Measurements from ENCODE around the gene POPDC2. TPM values are rescaled to one million over a fixed set of nuclear protein-coding genes. Genes with fewer than 3 reads are reported as not detected.

POPDC2 gene
- polyA plus RNA-seq, 1 of the 3 experiments (the other 2 are of a cell fraction) = 19.9 TPM

DNA sequence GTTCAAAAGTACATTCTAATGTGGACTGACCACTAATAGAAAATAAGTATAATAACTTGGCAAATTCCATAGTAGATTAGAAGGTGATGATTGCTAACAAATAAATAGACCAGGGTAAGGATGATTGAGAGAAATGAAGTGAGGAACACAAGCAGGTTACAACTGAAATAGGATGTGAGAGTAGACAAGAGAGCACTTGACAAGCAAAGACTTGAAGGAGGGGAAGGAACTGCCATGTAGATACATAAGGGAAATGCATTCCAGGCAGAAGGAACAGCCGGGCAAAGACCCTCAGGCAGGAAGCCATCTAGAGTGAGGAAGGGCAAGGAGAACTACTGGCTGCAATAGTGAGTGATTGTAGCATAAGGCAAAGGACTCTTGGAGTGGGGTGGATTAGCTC, 57.7 kb downstream of the POPDC2 start:
- ChIA-PET CTCF (no interaction called here), POLR2A (no interaction called here)
- H3K27me3 ChIP-seq (ENCODE audit: insufficient read depth) = no peaks in the 10 kb centered on the region
- no peak overlapping the region for H3K4me2 ChIP-seq
- H2AFZ ChIP-seq (ENCODE audit: low read depth) = no peak overlapping the region
- no peak overlapping the region for H3K27ac ChIP-seq (ENCODE audit: low read depth in 2 of 2, low read length in 1 of 2)
- TF ChIP-seq SMC3 (IDR thresholded peaks at IDR 0.05; ENCODE audit: low read depth, low read length) (no peak), TEAD4 (IDR thresholded peaks at IDR 0.05; ENCODE audit: borderline replicate concordance, insufficient read depth) (no peak), EZH2phosphoT487 (IDR thresholded peaks at IDR 0.05; ENCODE audit: borderline replicate concordance, low read depth) (no peak), RFX5 (IDR thresholded peaks at IDR 0.05; ENCODE audit: low read length) (no peak), CHD2 (IDR thresholded peaks at IDR 0.05; ENCODE audit: low read length, partially characterized antibody) (no peak), EP300 (IDR thresholded peaks at IDR 0.05; ENCODE audit: borderline replicate concordance in 1 of 2, low read depth in 1 of 2, low read length in 1 of 2) (no peak), GATA2 (CRISPR knock-in tag; IDR thresholded peaks at IDR 0.05) (no peak), JUND (IDR thresholded peaks at IDR 0.05) (no peak), TAF1 (IDR thresholded peaks at IDR 0.05; ENCODE audit: borderline replicate concordance, low read depth, low read length) (no peak), SIN3A (IDR thresholded peaks at IDR 0.05; ENCODE audit: borderline replicate concordance, low read depth, low read length) (no peak), GABPA (IDR thresholded peaks at IDR 0.05; ENCODE audit: low read depth) (no peak), POLR2AphosphoS5 (IDR thresholded peaks at IDR 0.05; ENCODE audit: low read depth, low read length) (no peak), FOXM1 (IDR thresholded peaks at IDR 0.05; ENCODE audit: low read depth) (no peak), FOXJ3 (CRISPR knock-in tag; IDR thresholded peaks at IDR 0.05) (no peak), YY1 (IDR thresholded peaks at IDR 0.05; ENCODE audit: low read depth) (no peak)
- TF ChIP-seq, protein P1, sequence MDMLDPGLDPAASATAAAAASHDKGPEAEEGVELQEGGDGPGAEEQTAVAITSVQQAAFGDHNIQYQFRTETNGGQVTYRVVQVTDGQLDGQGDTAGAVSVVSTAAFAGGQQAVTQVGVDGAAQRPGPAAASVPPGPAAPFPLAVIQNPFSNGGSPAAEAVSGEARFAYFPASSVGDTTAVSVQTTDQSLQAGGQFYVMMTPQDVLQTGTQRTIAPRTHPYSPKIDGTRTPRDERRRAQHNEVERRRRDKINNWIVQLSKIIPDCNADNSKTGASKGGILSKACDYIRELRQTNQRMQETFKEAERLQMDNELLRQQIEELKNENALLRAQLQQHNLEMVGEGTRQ (IDR thresholded peaks at IDR 0.05; ENCODE audit: borderline replicate concordance, low read depth, low read length) = no peak
- TF ChIP-seq, protein P2, sequence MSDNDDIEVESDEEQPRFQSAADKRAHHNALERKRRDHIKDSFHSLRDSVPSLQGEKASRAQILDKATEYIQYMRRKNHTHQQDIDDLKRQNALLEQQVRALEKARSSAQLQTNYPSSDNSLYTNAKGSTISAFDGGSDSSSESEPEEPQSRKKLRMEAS (IDR thresholded peaks at IDR 0.05; ENCODE audit: low read depth) = no peak
- TF ChIP-seq, protein P3, sequence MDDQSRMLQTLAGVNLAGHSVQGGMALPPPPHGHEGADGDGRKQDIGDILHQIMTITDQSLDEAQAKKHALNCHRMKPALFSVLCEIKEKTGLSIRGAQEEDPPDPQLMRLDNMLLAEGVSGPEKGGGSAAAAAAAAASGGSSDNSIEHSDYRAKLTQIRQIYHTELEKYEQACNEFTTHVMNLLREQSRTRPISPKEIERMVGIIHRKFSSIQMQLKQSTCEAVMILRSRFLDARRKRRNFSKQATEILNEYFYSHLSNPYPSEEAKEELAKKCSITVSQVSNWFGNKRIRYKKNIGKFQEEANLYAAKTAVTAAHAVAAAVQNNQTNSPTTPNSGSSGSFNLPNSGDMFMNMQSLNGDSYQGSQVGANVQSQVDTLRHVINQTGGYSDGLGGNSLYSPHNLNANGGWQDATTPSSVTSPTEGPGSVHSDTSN (IDR thresholded peaks at IDR 0.05) = no peak
- TF ChIP-seq, protein P4, sequence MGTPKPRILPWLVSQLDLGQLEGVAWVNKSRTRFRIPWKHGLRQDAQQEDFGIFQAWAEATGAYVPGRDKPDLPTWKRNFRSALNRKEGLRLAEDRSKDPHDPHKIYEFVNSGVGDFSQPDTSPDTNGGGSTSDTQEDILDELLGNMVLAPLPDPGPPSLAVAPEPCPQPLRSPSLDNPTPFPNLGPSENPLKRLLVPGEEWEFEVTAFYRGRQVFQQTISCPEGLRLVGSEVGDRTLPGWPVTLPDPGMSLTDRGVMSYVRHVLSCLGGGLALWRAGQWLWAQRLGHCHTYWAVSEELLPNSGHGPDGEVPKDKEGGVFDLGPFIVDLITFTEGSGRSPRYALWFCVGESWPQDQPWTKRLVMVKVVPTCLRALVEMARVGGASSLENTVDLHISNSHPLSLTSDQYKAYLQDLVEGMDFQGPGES (IDR thresholded peaks at IDR 0.05; ENCODE audit: low read depth, low read length) = no peak
- H3K36me3 ChIP-seq (replicated peaks in 1 of 2; ENCODE audit: control insufficient read depth in 1 of 2, insufficient read depth in 2 of 2, low read length in 1 of 2) = no peaks in the 10 kb centered on the region
- H4K20me1 ChIP-seq (ENCODE audit: insufficient read depth) = no peaks in the 10 kb centered on the region
- H3K9me2 ChIP-seq = no peaks in the 10 kb centered on the region
- H3K4me1 ChIP-seq (ENCODE audit: control insufficient read depth in 1 of 2, insufficient read depth in 2 of 2, low read depth in 1 of 2, low read length in 1 of 2) = peaks cover 0 to 16% of the 10 kb centered on the region in 2 experiments; a peak in 1 of 4 replicates
- no peaks in the 10 kb centered on the region for H3F3A ChIP-seq (replicated peaks; ENCODE audit: insufficient read depth)
- WGBS (ENCODE audit: low lambda C conversion rate) = 87% methylated on average over 1 of the region's 1 CpG
- DNase-seq = no peak
- H3K9ac ChIP-seq = no peak overlapping the region
- no peak overlapping the region for H3K4me3 ChIP-seq (ENCODE audit: low read depth in 2 of 2, low read length in 1 of 2)
- no peaks in the 10 kb centered on the region for H3K9me3 ChIP-seq
- no peaks in the 10 kb centered on the region for H3K79me2 ChIP-seq (ENCODE audit: insufficient read depth)
